Liver (tissue), 9 donors: ENCODE data around the gene C9orf153. TPM values are rescaled to one million over a fixed set of nuclear protein-coding genes. Genes with fewer than 3 reads are reported as not detected.

Experiments used
- DNase-seq: peaks from one replicate; pipeline ENCODE4 v3.0.0-alpha.2; 2017; ENCODE audit warnings: low spot score
- H3K27ac ChIP-seq, 2 donors: one replicate each; pipeline ENCODE4 v1.7.0; 2013; ENCODE audit warnings: inconsistent platforms in 2 of 2, low read length in 2 of 2, control low read depth in 1 of 2, low read depth in 1 of 2, mild to moderate bottlenecking in 1 of 2
- H3K27me3 ChIP-seq, 4 donors: one replicate each; pipeline versions ENCODE4 v1.6.1 to v1.7.0; 2013; ENCODE audit warnings: low read length in 3 of 4, inconsistent platforms in 1 of 4, mild to moderate bottlenecking in 1 of 4, moderate library complexity in 1 of 4; ENCODE audit not compliant: control insufficient read depth in 4 of 4, insufficient read depth in 4 of 4
- H3K36me3 ChIP-seq, 4 donors: one replicate each; pipeline versions ENCODE4 v1.6.1 to v1.7.0; 2013; ENCODE audit warnings: low read length in 3 of 4, mild to moderate bottlenecking in 3 of 4, low read depth in 1 of 4, moderate library complexity in 1 of 4; ENCODE audit not compliant: control insufficient read depth in 4 of 4, insufficient read depth in 3 of 4
- H3K4me1 ChIP-seq, 4 donors: one replicate each; pipeline versions ENCODE4 v1.6.1 to v1.7.0; 2013; ENCODE audit warnings: low read length in 3 of 4, mild to moderate bottlenecking in 3 of 4, moderate library complexity in 1 of 4; ENCODE audit not compliant: control insufficient read depth in 4 of 4, insufficient read depth in 4 of 4
- H3K4me3 ChIP-seq, 3 donors: one replicate each; pipeline versions ENCODE4 v1.6.1 to v1.7.0; 2013; ENCODE audit warnings: low read length in 3 of 3, control low read depth in 1 of 3, low read depth in 1 of 3, mild to moderate bottlenecking in 1 of 3
- H3K9ac ChIP-seq, 2 donors: one replicate each; pipeline ENCODE4 v1.7.0; 2013; ENCODE audit warnings: low read length in 2 of 2, mild to moderate bottlenecking in 2 of 2, moderate library complexity in 2 of 2, control low read depth in 1 of 2, low read depth in 1 of 2
- H3K9me3 ChIP-seq, 4 donors: one replicate each; pipeline versions ENCODE4 v1.6.1 to v1.7.0; 2013; ENCODE audit warnings: low read length in 3 of 4; ENCODE audit not compliant: control insufficient read depth in 4 of 4
- EGR1 ChIP-seq, 2 donors: IDR thresholded peaks; 2 replicates each; pipeline ENCODE4 v1.6.1; 2016 to 2018; ENCODE audit warnings: antibody characterized with exemption in 2 of 2, low read depth in 2 of 2
- FOXA1 ChIP-seq: IDR thresholded peaks from 2 replicates; pipeline ENCODE4 v1.6.1; 2016; ENCODE audit warnings: antibody characterized with exemption
- FOXA2 ChIP-seq: IDR thresholded peaks from 2 replicates; pipeline ENCODE4 v1.6.1; 2016; ENCODE audit warnings: antibody characterized with exemption
- GABPA ChIP-seq, 2 donors: IDR thresholded peaks in 1 of 2; conservative IDR thresholded peaks in 1 of 2; 2 replicates each; pipeline ENCODE4 v1.6.1; 2016; ENCODE audit warnings: antibody characterized with exemption in 2 of 2, mild to moderate bottlenecking in 1 of 2, moderate library complexity in 1 of 2
- HNF4A ChIP-seq, 2 donors: conservative IDR thresholded peaks; 2 replicates each; pipeline ENCODE4 v1.6.1; 2016; ENCODE audit warnings: antibody characterized with exemption in 2 of 2, mild to moderate bottlenecking in 2 of 2
- HNF4G ChIP-seq: IDR thresholded peaks from 2 replicates; pipeline ENCODE4 v1.6.1; 2016; ENCODE audit warnings: antibody characterized with exemption
- JUND ChIP-seq, 2 donors: IDR thresholded peaks; 2 replicates each; pipeline ENCODE4 v1.6.1; 2016; ENCODE audit warnings: antibody characterized with exemption in 2 of 2
- NR2F2 ChIP-seq: IDR thresholded peaks from 2 replicates; pipeline ENCODE4 v1.6.1; 2016; ENCODE audit warnings: antibody characterized with exemption
- RAD21 ChIP-seq, 2 donors: IDR thresholded peaks; 2 replicates each; pipeline ENCODE4 v1.6.1; 2016; ENCODE audit warnings: antibody characterized with exemption in 2 of 2, mild to moderate bottlenecking in 2 of 2
- RXRA ChIP-seq, 2 donors: IDR thresholded peaks; 2 replicates each; pipeline ENCODE4 v1.6.1; 2017 to 2018; ENCODE audit warnings: antibody characterized with exemption in 2 of 2, mild to moderate bottlenecking in 1 of 2
- SP1 ChIP-seq: IDR thresholded peaks from 2 replicates; pipeline ENCODE4 v1.6.1; 2018; ENCODE audit warnings: antibody characterized with exemption, mild to moderate bottlenecking
- TAF1 ChIP-seq: conservative IDR thresholded peaks from 2 replicates; pipeline ENCODE4 v1.6.1; 2016; ENCODE audit warnings: antibody characterized with exemption, mild to moderate bottlenecking
- YY1 ChIP-seq: IDR thresholded peaks from 2 replicates; pipeline ENCODE4 v1.6.1; 2016; ENCODE audit warnings: antibody characterized with exemption, mild to moderate bottlenecking
- WGBS: extraction: QIAGEN DNeasy Blood & Tissue Kit; methylation state at CpG from one replicate; pipeline ENCODE4 v1.1.7; 2013; 5-methylcytosine and 5-hydroxymethylcytosine counted together
- polyA plus RNA-seq, 2 donors: library from polyadenylated mRNA; stranded (reverse) in 1 of 2; unstranded in 1 of 2; fragments of 200-250 nt in 1 of 2; fragments of >200 nt in 1 of 2; fragmentation: Nextera tagmentation in 1 of 2; extraction: Ambion mirVana in 1 of 2; gene quantifications; one replicate each; pipeline versions ENCODE4 v1.2.1 to v1.2.3, GENCODE V29; 2013 to 2015
- total RNA-seq, 2 donors: library from RNA; depleted of rRNA; stranded (reverse); fragments of >200 nt; gene quantifications; one replicate each; pipeline ENCODE4 v1.2.3, GENCODE V29; 2014
- TF ChIP-seq, protein P1 (sequence below): IDR thresholded peaks from 2 replicates; pipeline ENCODE4 v1.6.1; 2016; ENCODE audit warnings: antibody characterized with exemption
- TF ChIP-seq, protein P2 (sequence below): IDR thresholded peaks from 2 replicates; pipeline ENCODE4 v1.6.1; 2016; ENCODE audit warnings: antibody characterized with exemption, mild to moderate bottlenecking
- TF ChIP-seq, protein P3 (sequence below): fragments of 150-350 bp; IDR thresholded peaks from 2 replicates; pipeline ENCODE4 v1.5.1; 2017; ENCODE audit warnings: improper control_type of control experiment, low read depth, low read length; ENCODE audit not compliant: missing input control
- TF ChIP-seq, protein P4 (sequence below): IDR thresholded peaks from 2 replicates; pipeline ENCODE4 v1.6.1; 2016; ENCODE audit warnings: antibody characterized with exemption
- TF ChIP-seq, protein P5 (sequence below): IDR thresholded peaks from 2 replicates; pipeline ENCODE4 v1.6.1; 2016; ENCODE audit warnings: antibody characterized with exemption
- donor health status: healthy.
- donor health status: healthy.
- donor health status: healthy.
- donor health status: healthy.
- donor health status: healthy.

The C9orf153 gene
- total and polyA plus RNA-seq, 4 donors, result 0.07 to 0.67 (median 0.34) TPM

DNA sequence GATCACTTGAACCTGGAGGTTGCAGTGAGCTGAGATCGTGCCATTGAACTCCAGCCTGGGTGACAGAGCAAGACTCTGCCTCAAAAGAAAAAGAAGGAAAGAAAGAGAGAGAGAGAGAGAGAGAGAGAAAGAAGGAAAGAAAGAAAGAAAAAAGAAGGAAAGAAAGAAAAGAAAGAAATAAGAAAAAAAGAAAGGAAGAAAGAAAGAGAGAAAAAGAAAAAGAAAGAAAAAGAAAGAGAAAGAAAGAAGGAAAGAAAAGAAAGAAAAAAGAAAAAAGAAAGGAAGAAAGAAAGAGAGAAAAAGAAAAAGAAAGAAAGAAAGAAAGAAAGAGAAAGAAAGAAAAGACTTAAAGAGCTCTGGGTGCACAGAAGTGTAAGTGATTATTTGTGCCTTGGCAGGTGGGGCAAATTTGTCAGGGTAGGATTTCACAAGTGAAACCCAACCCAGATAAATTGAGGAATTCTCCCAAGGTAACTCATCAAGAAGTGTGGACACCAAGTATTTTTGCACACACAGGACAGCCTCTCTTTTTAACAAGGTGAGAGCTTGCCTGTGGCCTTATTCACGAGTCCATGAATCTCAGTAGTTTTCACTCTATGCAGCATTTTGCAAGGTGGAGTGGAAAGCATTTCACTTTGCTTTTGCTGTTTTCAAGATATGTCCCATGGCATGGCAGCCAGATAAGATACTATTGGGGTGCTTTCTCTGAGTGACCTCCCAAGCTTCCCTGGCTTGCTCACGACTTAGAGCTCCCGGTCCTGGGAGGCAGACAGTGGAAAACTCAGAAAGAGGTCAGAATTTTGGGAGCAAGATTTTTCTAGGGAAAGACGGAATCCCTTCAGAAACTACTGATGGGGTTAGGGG is 57.8 kb downstream of the C9orf153 start:
- Histone ChIP-seq H3K4me1 (no peaks in the 10 kb centered on the region), H3K27me3 (no peaks in the 10 kb centered on the region), H3K4me3 (no peak overlapping the region), H3K27ac (no peak overlapping the region), H3K9me3 (no peaks in the 10 kb centered on the region), H3K9ac (no peak overlapping the region), H3K36me3 (no peaks in the 10 kb centered on the region)
- TF ChIP-seq, protein P1, sequence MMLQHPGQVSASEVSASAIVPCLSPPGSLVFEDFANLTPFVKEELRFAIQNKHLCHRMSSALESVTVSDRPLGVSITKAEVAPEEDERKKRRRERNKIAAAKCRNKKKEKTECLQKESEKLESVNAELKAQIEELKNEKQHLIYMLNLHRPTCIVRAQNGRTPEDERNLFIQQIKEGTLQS, result no peak
- TF ChIP-seq EGR1 (IDR thresholded peaks at IDR 0.05; ENCODE audit: low read depth in 2 of 2) (no peak), TAF1 (no peak)
- WGBS, result 77% methylated on average over 5 of the region's 5 CpGs
- no peak for DNase-seq

DNA sequence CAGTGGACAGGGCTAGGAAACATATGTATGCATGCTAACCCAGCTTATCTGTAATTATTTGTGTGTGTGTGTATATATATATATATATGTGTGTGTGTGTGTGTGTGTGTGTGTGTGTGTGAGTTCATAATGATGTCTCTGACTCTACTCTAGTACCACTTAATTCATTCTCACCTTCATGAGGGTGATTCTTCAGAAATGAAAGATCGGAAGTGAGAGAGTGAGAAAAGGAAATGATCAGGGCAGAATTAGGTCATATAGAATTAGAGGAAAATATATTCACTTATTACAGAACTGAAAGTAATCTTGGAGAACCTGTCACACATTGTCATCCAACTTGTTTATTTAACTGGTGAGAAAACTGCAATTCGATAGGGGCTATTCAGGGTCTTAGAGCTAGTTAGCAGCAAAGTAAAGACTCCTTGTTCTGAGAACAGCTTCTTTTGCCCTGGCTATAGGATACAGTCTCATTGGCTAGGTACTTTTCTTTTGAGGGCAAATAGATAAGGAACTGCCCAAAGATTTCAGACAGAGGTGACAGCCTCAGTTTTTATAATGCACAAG is 58.8 kb downstream of the C9orf153 start:
- no peak for TF ChIP-seq YY1
- TF ChIP-seq, protein P2, sequence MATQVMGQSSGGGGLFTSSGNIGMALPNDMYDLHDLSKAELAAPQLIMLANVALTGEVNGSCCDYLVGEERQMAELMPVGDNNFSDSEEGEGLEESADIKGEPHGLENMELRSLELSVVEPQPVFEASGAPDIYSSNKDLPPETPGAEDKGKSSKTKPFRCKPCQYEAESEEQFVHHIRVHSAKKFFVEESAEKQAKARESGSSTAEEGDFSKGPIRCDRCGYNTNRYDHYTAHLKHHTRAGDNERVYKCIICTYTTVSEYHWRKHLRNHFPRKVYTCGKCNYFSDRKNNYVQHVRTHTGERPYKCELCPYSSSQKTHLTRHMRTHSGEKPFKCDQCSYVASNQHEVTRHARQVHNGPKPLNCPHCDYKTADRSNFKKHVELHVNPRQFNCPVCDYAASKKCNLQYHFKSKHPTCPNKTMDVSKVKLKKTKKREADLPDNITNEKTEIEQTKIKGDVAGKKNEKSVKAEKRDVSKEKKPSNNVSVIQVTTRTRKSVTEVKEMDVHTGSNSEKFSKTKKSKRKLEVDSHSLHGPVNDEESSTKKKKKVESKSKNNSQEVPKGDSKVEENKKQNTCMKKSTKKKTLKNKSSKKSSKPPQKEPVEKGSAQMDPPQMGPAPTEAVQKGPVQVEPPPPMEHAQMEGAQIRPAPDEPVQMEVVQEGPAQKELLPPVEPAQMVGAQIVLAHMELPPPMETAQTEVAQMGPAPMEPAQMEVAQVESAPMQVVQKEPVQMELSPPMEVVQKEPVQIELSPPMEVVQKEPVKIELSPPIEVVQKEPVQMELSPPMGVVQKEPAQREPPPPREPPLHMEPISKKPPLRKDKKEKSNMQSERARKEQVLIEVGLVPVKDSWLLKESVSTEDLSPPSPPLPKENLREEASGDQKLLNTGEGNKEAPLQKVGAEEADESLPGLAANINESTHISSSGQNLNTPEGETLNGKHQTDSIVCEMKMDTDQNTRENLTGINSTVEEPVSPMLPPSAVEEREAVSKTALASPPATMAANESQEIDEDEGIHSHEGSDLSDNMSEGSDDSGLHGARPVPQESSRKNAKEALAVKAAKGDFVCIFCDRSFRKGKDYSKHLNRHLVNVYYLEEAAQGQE, result no peak
- no peak for TF ChIP-seq NR2F2
- no peak for TF ChIP-seq JUND (IDR thresholded peaks at IDR 0.05)
- TF ChIP-seq TAF1, result no peak
- TF ChIP-seq, protein P1, result no peak
- TF ChIP-seq FOXA2, result no peak
- TF ChIP-seq EGR1 (IDR thresholded peaks at IDR 0.05; ENCODE audit: low read depth in 2 of 2), result no peak
- no peak for TF ChIP-seq HNF4G
- no peak for TF ChIP-seq RXRA (IDR thresholded peaks at IDR 0.05)
- TF ChIP-seq, protein P3, sequence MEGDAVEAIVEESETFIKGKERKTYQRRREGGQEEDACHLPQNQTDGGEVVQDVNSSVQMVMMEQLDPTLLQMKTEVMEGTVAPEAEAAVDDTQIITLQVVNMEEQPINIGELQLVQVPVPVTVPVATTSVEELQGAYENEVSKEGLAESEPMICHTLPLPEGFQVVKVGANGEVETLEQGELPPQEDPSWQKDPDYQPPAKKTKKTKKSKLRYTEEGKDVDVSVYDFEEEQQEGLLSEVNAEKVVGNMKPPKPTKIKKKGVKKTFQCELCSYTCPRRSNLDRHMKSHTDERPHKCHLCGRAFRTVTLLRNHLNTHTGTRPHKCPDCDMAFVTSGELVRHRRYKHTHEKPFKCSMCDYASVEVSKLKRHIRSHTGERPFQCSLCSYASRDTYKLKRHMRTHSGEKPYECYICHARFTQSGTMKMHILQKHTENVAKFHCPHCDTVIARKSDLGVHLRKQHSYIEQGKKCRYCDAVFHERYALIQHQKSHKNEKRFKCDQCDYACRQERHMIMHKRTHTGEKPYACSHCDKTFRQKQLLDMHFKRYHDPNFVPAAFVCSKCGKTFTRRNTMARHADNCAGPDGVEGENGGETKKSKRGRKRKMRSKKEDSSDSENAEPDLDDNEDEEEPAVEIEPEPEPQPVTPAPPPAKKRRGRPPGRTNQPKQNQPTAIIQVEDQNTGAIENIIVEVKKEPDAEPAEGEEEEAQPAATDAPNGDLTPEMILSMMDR, result no peak
- no peak for TF ChIP-seq HNF4A (conservative IDR thresholded peaks at IDR 0.05)
- TF ChIP-seq, protein P4, sequence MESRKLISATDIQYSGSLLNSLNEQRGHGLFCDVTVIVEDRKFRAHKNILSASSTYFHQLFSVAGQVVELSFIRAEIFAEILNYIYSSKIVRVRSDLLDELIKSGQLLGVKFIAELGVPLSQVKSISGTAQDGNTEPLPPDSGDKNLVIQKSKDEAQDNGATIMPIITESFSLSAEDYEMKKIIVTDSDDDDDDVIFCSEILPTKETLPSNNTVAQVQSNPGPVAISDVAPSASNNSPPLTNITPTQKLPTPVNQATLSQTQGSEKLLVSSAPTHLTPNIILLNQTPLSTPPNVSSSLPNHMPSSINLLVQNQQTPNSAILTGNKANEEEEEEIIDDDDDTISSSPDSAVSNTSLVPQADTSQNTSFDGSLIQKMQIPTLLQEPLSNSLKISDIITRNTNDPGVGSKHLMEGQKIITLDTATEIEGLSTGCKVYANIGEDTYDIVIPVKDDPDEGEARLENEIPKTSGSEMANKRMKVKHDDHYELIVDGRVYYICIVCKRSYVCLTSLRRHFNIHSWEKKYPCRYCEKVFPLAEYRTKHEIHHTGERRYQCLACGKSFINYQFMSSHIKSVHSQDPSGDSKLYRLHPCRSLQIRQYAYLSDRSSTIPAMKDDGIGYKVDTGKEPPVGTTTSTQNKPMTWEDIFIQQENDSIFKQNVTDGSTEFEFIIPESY, result no peak
- TF ChIP-seq RAD21 (IDR thresholded peaks at IDR 0.05), result no peak
- TF ChIP-seq, protein P5, sequence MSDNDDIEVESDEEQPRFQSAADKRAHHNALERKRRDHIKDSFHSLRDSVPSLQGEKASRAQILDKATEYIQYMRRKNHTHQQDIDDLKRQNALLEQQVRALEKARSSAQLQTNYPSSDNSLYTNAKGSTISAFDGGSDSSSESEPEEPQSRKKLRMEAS, result no peak
- TF ChIP-seq SP1, result no peak
- no peak for TF ChIP-seq GABPA (IDR thresholded peaks at IDR 0.05 in 1 of 2, conservative IDR thresholded peaks at IDR 0.05 in 1 of 2)
- no peak for TF ChIP-seq FOXA1
- no peak overlapping the region for H3K4me3 ChIP-seq
- H3K9ac ChIP-seq, result no peak overlapping the region
- H3K27ac ChIP-seq, result no peak overlapping the region
- 71% methylated on average over 2 of the region's 2 CpGs for WGBS
- H3K4me1 ChIP-seq, result no peaks in the 10 kb centered on the region
- DNase-seq, result no peak
- no peaks in the 10 kb centered on the region for H3K36me3 ChIP-seq
- H3K9me3 ChIP-seq, result no peaks in the 10 kb centered on the region
- H3K27me3 ChIP-seq, result no peaks in the 10 kb centered on the region
